HCT116 (cell line): ENCODE results near the gene GSTA1. TPM values are rescaled to one million over a fixed set of nuclear protein-coding genes. Genes with fewer than 3 reads are reported as not detected.
"Not testable (repeated sequence)": the region's sequence is repeated elsewhere in the genome, so short reads cannot be mapped to it uniquely, and the experiment has no call there.

Experiments
- ATAC-seq: fragments of 200-7000 bp; cut with Tn5 transposase; 2 replicates; pipeline ENCODE4 v1.9.1; 2020; ENCODE audit warnings: mild to moderate bottlenecking, moderate library complexity
- BruUV-seq: library from RNA; stranded (reverse); fragments of 400-500 nt; replicated peaks from 2 replicates; lab custom pipeline; 2021; lab: Mats Ljungman, UMichigan
- CTCF ChIA-PET: fragments of 300-600 bp; sonication (Branson Sonifier 250); formaldehyde crosslinking; loops from one replicate; lab custom pipeline; 2021; ENCODE audit warnings: antibody characterized with exemption; lab: Charles Lee
- POLR2A ChIA-PET: fragments of 300-600, 350-600 bp; sonication (Branson Sonifier 250); formaldehyde crosslinking; loops from one replicate; lab custom pipeline; 2021; ENCODE audit warnings: antibody characterized with exemption; lab: Charles Lee
- RAD21 ChIA-PET, 2 experiments: fragments of 300-600 bp; sonication (Branson Sonifier 250); formaldehyde crosslinking; loops; one replicate each; lab custom pipeline; 2023; ENCODE audit warnings: low total read pairs in 2 of 2; ENCODE audit not compliant: uncharacterized antibody in 2 of 2, unreplicated experiment in 2 of 2, low non-redundant PET in 1 of 2; lab: Charles Lee
- DNase-seq: peaks from one replicate; pipeline ENCODE4 v3.0.0-alpha.2; 2010; ENCODE audit warnings: low read depth, low spot score
- H2AFZ ChIP-seq: fragments of 200-600 bp; shearing (Covaris generic), sonication (generic); 2 replicates; pipeline ENCODE4 v1.6.1; 2017; ENCODE audit warnings: low read depth, mixed run types, mixed read lengths, antibody characterized with exemption, low read length; ENCODE audit not compliant: poor library complexity, severe bottlenecking
- H3K27ac ChIP-seq: 2 replicates; pipeline ENCODE4 v1.5.1; 2012; ENCODE audit warnings: low read depth, low read length
- H3K27me3 ChIP-seq: fragments of 200-600 bp; sonication (generic); 2 replicates; pipeline ENCODE4 v1.6.1; 2016; ENCODE audit warnings: mixed run types, low read length, mixed read lengths; ENCODE audit not compliant: insufficient read depth
- H3K36me3 ChIP-seq, 2 experiments: fragments of 200-500 bp in 1 of 2; fragments of 200-600 bp in 1 of 2; sonication (Bioruptor generic) in 1 of 2; sonication (generic) in 1 of 2; 2 replicates each; pipeline versions ENCODE4 v1.5.1 to v1.6.1; 2014 to 2016; ENCODE audit warnings: low read length in 2 of 2, inconsistent platforms in 1 of 2, mixed read lengths in 1 of 2, mixed run types in 1 of 2; ENCODE audit not compliant: insufficient read depth in 2 of 2, control insufficient read depth in 1 of 2
- H3K4me1 ChIP-seq, 2 experiments: fragments of 200-600 bp in 1 of 2; sonication (generic) in 1 of 2; 2 replicates each; pipeline versions ENCODE4 v1.5.1 to v1.6.1; 2012 to 2017; ENCODE audit warnings: low read length in 2 of 2, inconsistent platforms in 1 of 2, mild to moderate bottlenecking in 1 of 2, mixed read lengths in 1 of 2, mixed run types in 1 of 2, moderate library complexity in 1 of 2; ENCODE audit not compliant: insufficient read depth in 2 of 2, control insufficient read depth in 1 of 2
- H3K4me2 ChIP-seq: fragments of 200-600 bp; sonication (generic); 2 replicates; pipeline ENCODE4 v1.6.1; 2017; ENCODE audit warnings: mixed run types, low read length, mixed read lengths
- H3K4me3 ChIP-seq, 2 experiments: fragments of 200-600 bp in 1 of 2; sonication (generic) in 1 of 2; replicated peaks in 1 of 2; 2 replicates each; pipeline ENCODE4 v1.5.1; 2011 to 2016; ENCODE audit warnings: low read length in 2 of 2, control low read depth in 1 of 2, low read depth in 1 of 2, mild to moderate bottlenecking in 1 of 2, mixed read lengths in 1 of 2, mixed run types in 1 of 2
- H3K79me2 ChIP-seq: fragments of 200-600 bp; sonication (generic); 2 replicates; pipeline ENCODE4 v1.6.1; 2017; ENCODE audit warnings: mild to moderate bottlenecking, mixed run types, low read length, moderate library complexity, mixed read lengths; ENCODE audit not compliant: insufficient read depth
- H3K9ac ChIP-seq: fragments of 200-600 bp; sonication (generic); 2 replicates; pipeline ENCODE4 v1.6.1; 2016; ENCODE audit warnings: low read length, mixed read lengths
- H3K9me2 ChIP-seq: fragments of 200-600 bp; sonication (generic), shearing (Covaris generic); 2 replicates; pipeline ENCODE4 v1.6.1; 2017; ENCODE audit warnings: mixed run types, mild to moderate bottlenecking, moderate library complexity; ENCODE audit not compliant: insufficient read depth
- H3K9me3 ChIP-seq, 2 experiments: fragments of 200-500 bp in 1 of 2; fragments of 200-600 bp in 1 of 2; sonication (Bioruptor generic) in 1 of 2; sonication (generic) in 1 of 2; 2 replicates each; pipeline ENCODE4 v1.6.1; 2014 to 2017; ENCODE audit warnings: low read length in 2 of 2, mixed read lengths in 2 of 2, inconsistent platforms in 1 of 2, low read depth in 1 of 2, mild to moderate bottlenecking in 1 of 2, mixed run types in 1 of 2, moderate library complexity in 1 of 2; ENCODE audit not compliant: control insufficient read depth in 1 of 2, insufficient read depth in 1 of 2
- H4K20me1 ChIP-seq: fragments of 200-600 bp; sonication (generic), shearing (Covaris generic); 2 replicates; pipeline ENCODE4 v1.6.1; 2017; ENCODE audit warnings: mixed run types, mild to moderate bottlenecking, moderate library complexity; ENCODE audit not compliant: insufficient read depth
- CBX3 ChIP-seq: IDR thresholded peaks from 2 replicates; pipeline ENCODE4 v1.6.1; 2012; ENCODE audit warnings: low read depth
- EGR1 ChIP-seq: IDR thresholded peaks from 2 replicates; pipeline ENCODE4 v1.6.1; 2012; ENCODE audit warnings: low read depth
- ELF1 ChIP-seq: IDR thresholded peaks from 2 replicates; pipeline ENCODE4 v1.6.1; 2012; ENCODE audit warnings: low read depth, borderline replicate concordance
- EZH2 ChIP-seq: fragments of 200-600 bp; sonication (generic); IDR thresholded peaks from 2 replicates; pipeline ENCODE4 v1.6.1; 2017; ENCODE audit warnings: antibody characterized with exemption, mixed run types
- FOSL1 ChIP-seq: IDR thresholded peaks from 2 replicates; pipeline ENCODE4 v1.6.1; 2012; ENCODE audit warnings: low read depth
- POLR2A ChIP-seq: IDR thresholded peaks from 2 replicates; pipeline ENCODE4 v1.7.0; 2011; ENCODE audit warnings: borderline replicate concordance; ENCODE audit not compliant: insufficient read depth, insufficient read length; ENCODE audit errors: extremely low read depth
- RAD21 ChIP-seq: IDR thresholded peaks from 2 replicates; pipeline ENCODE4 v1.6.1; 2012; ENCODE audit warnings: low read depth, mild to moderate bottlenecking
- SIN3A ChIP-seq: IDR thresholded peaks from 2 replicates; pipeline ENCODE4 v1.6.1; 2012; ENCODE audit warnings: low read depth
- SP1 ChIP-seq: IDR thresholded peaks from 2 replicates; pipeline ENCODE4 v1.6.1; 2012; ENCODE audit warnings: low read depth
- ZFX ChIP-seq: fragments of 450-650 bp; IDR thresholded peaks from 2 replicates; pipeline ENCODE4 v1.6.1; 2017
- ZNF274 ChIP-seq: fragments of 200-500 bp; sonication (Bioruptor generic); IDR thresholded peaks from 2 replicates; pipeline ENCODE4 v1.6.1; 2014; ENCODE audit warnings: mild to moderate bottlenecking, low read depth, low read length, inconsistent platforms
- intact Hi-C: fragments of 100-400 bp; cut with micrococcal nuclease; formaldehyde crosslinking; loops from 2 replicates; pipeline ENCODE4 v1.10.0; 2022
- total RNA-seq: library from RNA; stranded (reverse); gene quantifications from one replicate; pipeline ENCODE4 v1.2.1, GENCODE V29; 2021; ENCODE audit not compliant: unreplicated experiment
- TF ChIP-seq, protein P1 (sequence below): IDR thresholded peaks from 2 replicates; pipeline ENCODE4 v1.6.1; 2012; ENCODE audit warnings: low read depth
- TF ChIP-seq, protein P2 (sequence below): IDR thresholded peaks from 2 replicates; pipeline ENCODE4 v1.6.1; 2012
- TF ChIP-seq, protein P3 (sequence below), 3 experiments: fragments of 200-600 bp in 1 of 3; sonication (generic) in 1 of 3; IDR thresholded peaks in 2 of 3; conservative IDR thresholded peaks in 1 of 3; 2 replicates each; pipeline ENCODE4 v1.5.1; 2012 to 2017; ENCODE audit warnings: low read depth in 2 of 3, low read length in 2 of 3, antibody characterized with exemption in 1 of 3, borderline replicate concordance in 1 of 3, control low read depth in 1 of 3, mild to moderate bottlenecking in 1 of 3, mixed read lengths in 1 of 3, mixed run types in 1 of 3, moderate library complexity in 1 of 3; ENCODE audit not compliant: insufficient read depth in 1 of 3

GSTA1 gene
- total RNA-seq, 1 experiment from 2014 or later, result 0.57 TPM

DNA sequence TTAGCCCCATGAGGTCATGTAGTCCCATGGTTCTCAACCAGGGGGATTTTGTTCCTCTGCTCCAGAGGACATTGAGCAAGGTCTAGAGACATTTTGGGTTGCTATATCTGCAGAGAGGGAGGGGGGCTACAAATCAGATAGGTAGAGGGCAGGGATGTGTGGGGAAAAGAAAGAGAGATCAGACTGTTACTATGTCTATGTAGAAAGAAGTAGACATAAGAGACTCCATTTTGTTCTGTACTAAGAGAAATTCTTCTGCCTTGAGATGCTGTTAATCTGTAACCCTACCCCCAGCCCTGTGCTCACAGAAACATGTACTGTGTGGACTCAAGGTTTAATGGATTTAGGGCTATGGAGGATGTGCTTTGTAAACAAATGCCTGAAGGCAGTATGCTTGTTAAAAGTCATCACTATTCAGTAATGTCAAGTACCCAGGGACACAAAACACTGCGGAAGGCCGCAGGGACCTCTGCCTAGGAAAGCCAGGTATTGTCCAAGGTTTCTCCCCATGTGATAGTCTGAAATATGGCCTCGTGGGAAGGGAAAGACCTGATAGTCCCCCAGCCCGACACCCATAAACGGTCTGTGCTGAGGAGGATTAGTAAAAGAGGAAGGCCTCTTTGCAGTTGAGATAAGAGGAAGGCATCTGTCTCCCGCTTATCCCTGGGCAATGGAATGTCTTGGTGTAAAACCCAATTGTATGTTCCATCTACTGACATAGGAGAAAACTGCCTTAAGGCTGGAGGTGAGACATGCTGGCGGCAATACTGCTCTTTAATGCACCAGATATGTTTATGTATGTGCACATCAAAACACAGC lies 41.7 kb downstream of the GSTA1 start:
- BruUV-seq, result not testable (repeated sequence)

DNA sequence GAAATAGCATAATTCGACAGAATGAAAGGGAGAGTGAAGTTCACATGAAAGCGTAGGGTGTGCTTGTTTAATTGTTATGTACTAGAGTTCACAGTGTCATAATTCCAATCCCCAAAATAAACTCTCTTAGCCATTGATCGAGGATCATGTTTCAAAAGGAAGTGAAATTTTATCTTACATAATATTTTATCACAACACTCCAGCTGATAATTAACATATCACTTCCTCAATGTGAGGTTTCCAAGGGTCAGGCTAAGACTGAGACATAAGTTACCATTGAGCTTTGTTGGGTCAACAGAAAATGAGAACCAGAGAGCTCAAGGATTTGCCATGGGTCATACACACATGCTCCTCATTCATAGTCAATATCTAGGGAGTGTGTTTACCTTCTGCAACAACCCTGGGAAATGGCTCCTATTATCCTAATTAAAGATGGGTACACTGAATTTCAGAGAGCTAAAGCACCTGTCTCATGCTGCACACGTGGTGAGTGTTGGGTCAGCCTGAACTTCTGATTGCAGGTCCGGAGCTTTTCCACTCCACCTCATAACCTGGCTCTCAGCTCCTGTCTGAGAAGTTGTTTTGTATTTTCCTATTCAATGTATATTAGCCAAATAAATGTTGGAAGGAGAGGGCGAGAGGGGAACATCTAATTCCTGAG lies 43.4 kb downstream of the GSTA1 start:
- Histone ChIP-seq H3K9me2 (no peaks in the 10 kb centered on the region), H3K79me2 (no peaks in the 10 kb centered on the region), H3K27me3 (no peaks in the 10 kb centered on the region), H3K9me3 (no peaks in the 10 kb centered on the region), H3K4me1 (0 out of 4 replicates have a peak, but pooled peaks cover 0 to 4% of the 10 kb centered on the region in 2 experiments), H3K4me3 (no peak overlapping the region), H3K36me3 (no peaks in the 10 kb centered on the region), H2AFZ (no peak overlapping the region), H3K9ac (no peak overlapping the region), H4K20me1 (no peaks in the 10 kb centered on the region), H3K27ac (no peak overlapping the region), H3K4me2 (no peak overlapping the region)
- no peak for ATAC-seq
- ChIA-PET RAD21 (no interaction called here), CTCF (no interaction called here), POLR2A (no interaction called here)
- intact Hi-C loops, result no loop called here
- BruUV-seq, result no TSS peak
- DNase-seq, result no peak
- TF ChIP-seq, protein P1, sequence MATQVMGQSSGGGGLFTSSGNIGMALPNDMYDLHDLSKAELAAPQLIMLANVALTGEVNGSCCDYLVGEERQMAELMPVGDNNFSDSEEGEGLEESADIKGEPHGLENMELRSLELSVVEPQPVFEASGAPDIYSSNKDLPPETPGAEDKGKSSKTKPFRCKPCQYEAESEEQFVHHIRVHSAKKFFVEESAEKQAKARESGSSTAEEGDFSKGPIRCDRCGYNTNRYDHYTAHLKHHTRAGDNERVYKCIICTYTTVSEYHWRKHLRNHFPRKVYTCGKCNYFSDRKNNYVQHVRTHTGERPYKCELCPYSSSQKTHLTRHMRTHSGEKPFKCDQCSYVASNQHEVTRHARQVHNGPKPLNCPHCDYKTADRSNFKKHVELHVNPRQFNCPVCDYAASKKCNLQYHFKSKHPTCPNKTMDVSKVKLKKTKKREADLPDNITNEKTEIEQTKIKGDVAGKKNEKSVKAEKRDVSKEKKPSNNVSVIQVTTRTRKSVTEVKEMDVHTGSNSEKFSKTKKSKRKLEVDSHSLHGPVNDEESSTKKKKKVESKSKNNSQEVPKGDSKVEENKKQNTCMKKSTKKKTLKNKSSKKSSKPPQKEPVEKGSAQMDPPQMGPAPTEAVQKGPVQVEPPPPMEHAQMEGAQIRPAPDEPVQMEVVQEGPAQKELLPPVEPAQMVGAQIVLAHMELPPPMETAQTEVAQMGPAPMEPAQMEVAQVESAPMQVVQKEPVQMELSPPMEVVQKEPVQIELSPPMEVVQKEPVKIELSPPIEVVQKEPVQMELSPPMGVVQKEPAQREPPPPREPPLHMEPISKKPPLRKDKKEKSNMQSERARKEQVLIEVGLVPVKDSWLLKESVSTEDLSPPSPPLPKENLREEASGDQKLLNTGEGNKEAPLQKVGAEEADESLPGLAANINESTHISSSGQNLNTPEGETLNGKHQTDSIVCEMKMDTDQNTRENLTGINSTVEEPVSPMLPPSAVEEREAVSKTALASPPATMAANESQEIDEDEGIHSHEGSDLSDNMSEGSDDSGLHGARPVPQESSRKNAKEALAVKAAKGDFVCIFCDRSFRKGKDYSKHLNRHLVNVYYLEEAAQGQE, result no peak
- TF ChIP-seq ELF1 (no peak), EZH2 (no peak), EGR1 (no peak), ZFX (no peak), SIN3A (no peak), CBX3 (no peak), FOSL1 (no peak), ZNF274 (no peak), RAD21 (no peak), POLR2A (no peak), SP1 (no peak)
- TF ChIP-seq, protein P2, sequence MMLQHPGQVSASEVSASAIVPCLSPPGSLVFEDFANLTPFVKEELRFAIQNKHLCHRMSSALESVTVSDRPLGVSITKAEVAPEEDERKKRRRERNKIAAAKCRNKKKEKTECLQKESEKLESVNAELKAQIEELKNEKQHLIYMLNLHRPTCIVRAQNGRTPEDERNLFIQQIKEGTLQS, result no peak
- TF ChIP-seq, protein P3, sequence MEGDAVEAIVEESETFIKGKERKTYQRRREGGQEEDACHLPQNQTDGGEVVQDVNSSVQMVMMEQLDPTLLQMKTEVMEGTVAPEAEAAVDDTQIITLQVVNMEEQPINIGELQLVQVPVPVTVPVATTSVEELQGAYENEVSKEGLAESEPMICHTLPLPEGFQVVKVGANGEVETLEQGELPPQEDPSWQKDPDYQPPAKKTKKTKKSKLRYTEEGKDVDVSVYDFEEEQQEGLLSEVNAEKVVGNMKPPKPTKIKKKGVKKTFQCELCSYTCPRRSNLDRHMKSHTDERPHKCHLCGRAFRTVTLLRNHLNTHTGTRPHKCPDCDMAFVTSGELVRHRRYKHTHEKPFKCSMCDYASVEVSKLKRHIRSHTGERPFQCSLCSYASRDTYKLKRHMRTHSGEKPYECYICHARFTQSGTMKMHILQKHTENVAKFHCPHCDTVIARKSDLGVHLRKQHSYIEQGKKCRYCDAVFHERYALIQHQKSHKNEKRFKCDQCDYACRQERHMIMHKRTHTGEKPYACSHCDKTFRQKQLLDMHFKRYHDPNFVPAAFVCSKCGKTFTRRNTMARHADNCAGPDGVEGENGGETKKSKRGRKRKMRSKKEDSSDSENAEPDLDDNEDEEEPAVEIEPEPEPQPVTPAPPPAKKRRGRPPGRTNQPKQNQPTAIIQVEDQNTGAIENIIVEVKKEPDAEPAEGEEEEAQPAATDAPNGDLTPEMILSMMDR (IDR thresholded peaks at IDR 0.05 in 2 of 3, conservative IDR thresholded peaks at IDR 0.05 in 1 of 3; ENCODE audit: borderline replicate concordance in 1 of 3, insufficient read depth in 1 of 3, low read depth in 2 of 3, low read length in 2 of 3), result no peak

More for the DNA sequence above, 41.7 kb downstream of the GSTA1 start:
- H3K9ac ChIP-seq, H3K79me2 ChIP-seq, H4K20me1 ChIP-seq, DNase-seq, H3K27ac ChIP-seq, H3K9me3 ChIP-seq, H3K36me3 ChIP-seq, ATAC-seq, H3K4me1 ChIP-seq, H3K4me3 ChIP-seq, H3K27me3 ChIP-seq, intact Hi-C loops, H2AFZ ChIP-seq, H3K4me2 ChIP-seq, POLR2A ChIA-PET, CTCF ChIA-PET, RAD21 ChIA-PET, H3K9me2 ChIP-seq: not testable (repeated sequence)
